HG02943 (cell line): ENCODE data around the gene MEGF9.

Experiments used
- ATAC-seq: cut with Tn5 transposase; IDR thresholded peaks from one replicate; pipeline ENCODE4 v1.9.1; 2021; ENCODE audit warnings: mild to moderate bottlenecking, low read depth, moderate library complexity; ENCODE audit not compliant: unreplicated experiment

MEGF9 gene

GRCh38 chr9:120708526-120709224, 5.6 kb downstream of the MEGF9 start:
- no peak for ATAC-seq

GRCh38 chr9:120707170-120707569, 7.1 kb downstream of the MEGF9 start:
- no peak for ATAC-seq

GRCh38 chr9:120705174-120705573, 9.1 kb downstream of the MEGF9 start:
- no peak for ATAC-seq

- no peak for ATAC-seq
These were observed 12.2 kb downstream of the MEGF9 start for GRCh38 chr9:120702075-120702474.

GRCh38 chr9:120701248-120701647, 13.0 kb downstream of the MEGF9 start:
- ATAC-seq, result no peak

- no peak for ATAC-seq
These were observed 15.5 kb downstream of the MEGF9 start for GRCh38 chr9:120698766-120699165.

GRCh38 chr9:120697448-120697847, 16.8 kb downstream of the MEGF9 start:
- ATAC-seq, result no peak

- ATAC-seq, result no peak
These were observed 17.6 kb downstream of the MEGF9 start for GRCh38 chr9:120696551-120697230.

GRCh38 chr9:120694559-120694958, 19.7 kb downstream of the MEGF9 start:
- ATAC-seq, result no peak

- no peak for ATAC-seq
These were observed 20.6 kb downstream of the MEGF9 start for GRCh38 chr9:120693700-120694008.

- no peak for ATAC-seq
These were observed 21.2 kb downstream of the MEGF9 start for GRCh38 chr9:120692901-120693699.

- ATAC-seq, result no peak
These were observed 23.9 kb downstream of the MEGF9 start for GRCh38 chr9:120690372-120690771.

GRCh38 chr9:120689860-120690259, 24.4 kb downstream of the MEGF9 start:
- ATAC-seq, result no peak

GRCh38 chr9:120688758-120689157, 25.5 kb downstream of the MEGF9 start:
- no peak for ATAC-seq

GRCh38 chr9:120683150-120683549, 31.1 kb downstream of the MEGF9 start:
- ATAC-seq, result no peak

GRCh38 chr9:120681121-120681520, 33.1 kb downstream of the MEGF9 start:
- no peak for ATAC-seq

- no peak for ATAC-seq
These were observed 33.7 kb downstream of the MEGF9 start for GRCh38 chr9:120680579-120680978.

- ATAC-seq, result no peak
These were observed 34.1 kb downstream of the MEGF9 start for GRCh38 chr9:120680161-120680560.

- no peak for ATAC-seq
These were observed 36.3 kb downstream of the MEGF9 start for GRCh38 chr9:120677965-120678364.

- no peak for ATAC-seq
These were observed 37.4 kb downstream of the MEGF9 start for GRCh38 chr9:120676767-120677402.

- ATAC-seq, result no peak
These were observed 45.9 kb downstream of the MEGF9 start for GRCh38 chr9:120668399-120668798.
